Esophagus muscularis mucosa (tissue), 4 donors: ENCODE results near the gene ST3GAL6. TPM values are rescaled to one million over a fixed set of nuclear protein-coding genes. Genes with fewer than 3 reads are reported as not detected.

Experiments used
- DNase-seq: peaks from one replicate; pipeline ENCODE4 v3.0.0-alpha.2; 2017; ENCODE audit errors: extremely low spot score
- H3K27ac ChIP-seq, 4 donors: fragments of 200-600 bp; sonication (generic); replicated peaks in 1 of 4; 1 replicate in 3 of 4; 2 replicates in 1 of 4; pipeline ENCODE4 v1.5.1; 2016 to 2019; ENCODE audit warnings: mild to moderate bottlenecking in 1 of 4
- H3K27me3 ChIP-seq, 4 donors: fragments of 200-600 bp; sonication (generic); one replicate each; pipeline versions ENCODE4 v1.5.1 to v1.6.0; 2016 to 2019
- H3K36me3 ChIP-seq, 4 donors: fragments of 200-600 bp; sonication (generic); one replicate each; pipeline ENCODE4 v1.5.1; 2016 to 2019
- H3K4me1 ChIP-seq, 4 donors: fragments of 200-600 bp; sonication (generic); one replicate each; pipeline ENCODE4 v1.5.1; 2016 to 2019
- H3K4me3 ChIP-seq, 4 donors: fragments of 200-600 bp; sonication (generic); 1 replicate in 2 of 4; 2 replicates in 2 of 4; pipeline ENCODE4 v1.5.1; 2016 to 2019; ENCODE audit warnings: mild to moderate bottlenecking in 4 of 4, moderate library complexity in 1 of 4
- H3K9me3 ChIP-seq, 4 donors: fragments of 200-600 bp; sonication (generic); 1 replicate in 3 of 4; 2 replicates in 1 of 4; pipeline ENCODE4 v1.5.1; 2016 to 2019
- CTCF ChIP-seq, 3 experiments: fragments of 200-600 bp in 2 of 3; fragments of 450-650 bp in 1 of 3; sonication (generic) in 2 of 3; IDR thresholded peaks; one replicate each; pipeline ENCODE4 v1.5.1; 2017 to 2019; ENCODE audit warnings: antibody characterized with exemption in 3 of 3, mild to moderate bottlenecking in 2 of 3, moderate library complexity in 1 of 3
- EP300 ChIP-seq: sonication (generic); formaldehyde crosslinking; IDR thresholded peaks from one replicate; pipeline ENCODE4 v1.6.1; 2017; ENCODE audit warnings: antibody characterized with exemption
- POLR2A ChIP-seq: fragments of 450-650 bp; IDR thresholded peaks from one replicate; pipeline ENCODE4 v1.6.1; 2017; ENCODE audit warnings: antibody characterized with exemption, moderate library complexity, mild to moderate bottlenecking, low read depth
- POLR2AphosphoS5 ChIP-seq, 2 donors: sonication (generic); formaldehyde crosslinking; IDR thresholded peaks; one replicate each; pipeline ENCODE4 v1.6.1; 2017; ENCODE audit warnings: antibody characterized with exemption in 2 of 2
- WGBS: methylation state at CpG from one replicate; pipeline ENCODE4 v1.1.5; 2018; 5-methylcytosine and 5-hydroxymethylcytosine counted together
- intact Hi-C: fragments of 100-400 bp; cut with DNase I; formaldehyde crosslinking; loops from one replicate; pipeline ENCODE4 v1.15.1; 2023
- total RNA-seq, 4 donors: library from RNA; depleted of rRNA; stranded (reverse); fragments of >200 nt; gene quantifications; one replicate each; pipeline versions ENCODE4 v1.1.0 to v1.2.1, GENCODE V29; 2016

Gene ST3GAL6
- total RNA-seq, 4 donors from 2014 or later, result 3.3 to 10.8 (median 4.6) TPM

GRCh38 chr3:98788651-98789050 is 25.5 kb downstream of the ST3GAL6 start:
- peaks cover 0 to 6% (median 0%) of the 10 kb centered on the region in 4 donors for H3K36me3 ChIP-seq

GRCh38 chr3:98791341-98792325 is 28.5 kb downstream of the ST3GAL6 start:
- DNase-seq, result no peak
- Histone ChIP-seq H3K4me3 (no peak overlapping the region), H3K27me3 (no peaks in the 10 kb centered on the region), H3K9me3 (no peaks in the 10 kb centered on the region), H3K4me1 (peaks cover 0 to 7% (median 2%) of the 10 kb centered on the region in 4 donors), H3K27ac (no peak overlapping the region), H3K36me3 (peaks cover 0 to 20% (median 10%) of the 10 kb centered on the region in 4 donors)
- WGBS, result 86% methylated on average over 7 of the region's 7 CpGs
- TF ChIP-seq EP300 (no peak), POLR2A (no peak), CTCF (IDR thresholded peaks at IDR 0.05) (no peak), POLR2AphosphoS5 (IDR thresholded peaks at IDR 0.05) (no peak)
- intact Hi-C loops, result no loop called here

More at GRCh38 chr3:98788651-98789050, 25.5 kb downstream of the ST3GAL6 start:
- Histone ChIP-seq H3K9me3 (no peaks in the 10 kb centered on the region), H3K4me1 (peaks cover 0 to 25% (median 13%) of the 10 kb centered on the region in 4 donors), H3K27ac (no peak overlapping the region), H3K4me3 (no peak overlapping the region), H3K27me3 (no peaks in the 10 kb centered on the region)
- 16% methylated on average over 2 of the region's 2 CpGs for WGBS
- no peak for TF ChIP-seq POLR2AphosphoS5 (IDR thresholded peaks at IDR 0.05)
- intact Hi-C loops, result no loop called here
- no peak for DNase-seq

- DNase-seq, result no peak
- no peaks in the 10 kb centered on the region for H3K27me3 ChIP-seq
- no peaks in the 10 kb centered on the region for H3K9me3 ChIP-seq
- no peak overlapping the region for H3K4me3 ChIP-seq
- H3K27ac ChIP-seq, result no peak overlapping the region
- H3K4me1 ChIP-seq, result no peaks in the 10 kb centered on the region
- 85% methylated on average over 3 of the region's 3 CpGs for WGBS
- H3K36me3 ChIP-seq, result peaks cover 0 to 26% (median 10%) of the 10 kb centered on the region in 4 donors
- no peak for TF ChIP-seq EP300
- intact Hi-C loops, result no loop called here
Measured at GRCh38 chr3:98793971-98794370, 30.8 kb downstream of the ST3GAL6 start.

GRCh38 chr3:98796334-98796733 is 33.2 kb downstream of the ST3GAL6 start:
- H3K36me3 ChIP-seq, result peaks cover 0 to 49% (median 22%) of the 10 kb centered on the region in 4 donors
- no peaks in the 10 kb centered on the region for H3K4me1 ChIP-seq
- no peaks in the 10 kb centered on the region for H3K9me3 ChIP-seq
- H3K4me3 ChIP-seq, result no peak overlapping the region
- intact Hi-C loops, result no loop called here
- TF ChIP-seq CTCF (IDR thresholded peaks at IDR 0.05), result no peak
- TF ChIP-seq POLR2A, result no peak
- TF ChIP-seq POLR2AphosphoS5 (IDR thresholded peaks at IDR 0.05), result no peak
- no peak for TF ChIP-seq EP300
- no peak for DNase-seq
- H3K27ac ChIP-seq, result no peak overlapping the region
- 75% methylated on average over 5 of the region's 5 CpGs for WGBS
- H3K27me3 ChIP-seq, result no peaks in the 10 kb centered on the region

GRCh38 chr3:98797905-98798304 is 34.8 kb downstream of the ST3GAL6 start:
- Histone ChIP-seq H3K9me3 (no peaks in the 10 kb centered on the region), H3K4me3 (no peak overlapping the region), H3K27me3 (no peaks in the 10 kb centered on the region), H3K4me1 (no peaks in the 10 kb centered on the region), H3K27ac (no peak overlapping the region), H3K36me3 (peaks cover 0 to 54% (median 25%) of the 10 kb centered on the region in 4 donors)
- intact Hi-C loops, result no loop called here
- 84% methylated on average over 4 of the region's 4 CpGs for WGBS
- TF ChIP-seq POLR2AphosphoS5 (IDR thresholded peaks at IDR 0.05) (no peak), EP300 (no peak), CTCF (IDR thresholded peaks at IDR 0.05) (no peak), POLR2A (no peak)
- DNase-seq, result no peak
